T-helper 1 cell treated with Interleukin-12 subunit alpha and Interleukin-12 subunit beta and Interleukin-4 antibody, amounts not matched to agents 30 μg/mL and 1 μg/mL, for 36 hours (primary cell): Measurements from ENCODE around the gene RAB4B.

Experiments
- H3K27ac Mint-ChIP-seq: one replicate; pipeline ENCODE4 v1.8.0; 2021; ENCODE audit warnings: mild to moderate bottlenecking, mixed read lengths
- H3K27me3 Mint-ChIP-seq: one replicate; pipeline ENCODE4 v1.8.0; 2021; ENCODE audit warnings: low read depth, mixed read lengths
- H3K36me3 Mint-ChIP-seq: one replicate; pipeline ENCODE4 v1.8.0; 2021; ENCODE audit warnings: low read depth, mixed read lengths
- H3K4me1 Mint-ChIP-seq: one replicate; pipeline ENCODE4 v1.8.0; 2021; ENCODE audit warnings: low read depth, mixed read lengths
- H3K4me3 Mint-ChIP-seq: one replicate; pipeline ENCODE4 v1.8.0; 2021; ENCODE audit warnings: mild to moderate bottlenecking, moderate library complexity, mixed read lengths
- H3K9me3 Mint-ChIP-seq: one replicate; pipeline ENCODE4 v1.8.0; 2021; ENCODE audit warnings: mixed read lengths

Gene RAB4B

GRCh38 chr19:40801426-40802299 lies 23.6 kb downstream of the RAB4B start:
- Mint-ChIP-seq H3K36me3 (peaks cover 44% of the 10 kb centered on the region), H3K4me1 (peaks cover 70% of the 10 kb centered on the region), H3K27ac (peak overlapping the region; percentile 96), H3K4me3 (peak overlapping the region; percentile 96), H3K9me3 (no peaks in the 10 kb centered on the region), H3K27me3 (no peaks in the 10 kb centered on the region)

- Mint-ChIP-seq H3K9me3 (no peaks in the 10 kb centered on the region), H3K27ac (peak overlapping the region; percentile 96), H3K4me1 (peaks cover 72% of the 10 kb centered on the region), H3K4me3 (peak overlapping the region; percentile 83), H3K27me3 (no peaks in the 10 kb centered on the region), H3K36me3 (peaks cover 47% of the 10 kb centered on the region)
Observed at GRCh38 chr19:40802300-40803169, 24.5 kb downstream of the RAB4B start.

DNA sequence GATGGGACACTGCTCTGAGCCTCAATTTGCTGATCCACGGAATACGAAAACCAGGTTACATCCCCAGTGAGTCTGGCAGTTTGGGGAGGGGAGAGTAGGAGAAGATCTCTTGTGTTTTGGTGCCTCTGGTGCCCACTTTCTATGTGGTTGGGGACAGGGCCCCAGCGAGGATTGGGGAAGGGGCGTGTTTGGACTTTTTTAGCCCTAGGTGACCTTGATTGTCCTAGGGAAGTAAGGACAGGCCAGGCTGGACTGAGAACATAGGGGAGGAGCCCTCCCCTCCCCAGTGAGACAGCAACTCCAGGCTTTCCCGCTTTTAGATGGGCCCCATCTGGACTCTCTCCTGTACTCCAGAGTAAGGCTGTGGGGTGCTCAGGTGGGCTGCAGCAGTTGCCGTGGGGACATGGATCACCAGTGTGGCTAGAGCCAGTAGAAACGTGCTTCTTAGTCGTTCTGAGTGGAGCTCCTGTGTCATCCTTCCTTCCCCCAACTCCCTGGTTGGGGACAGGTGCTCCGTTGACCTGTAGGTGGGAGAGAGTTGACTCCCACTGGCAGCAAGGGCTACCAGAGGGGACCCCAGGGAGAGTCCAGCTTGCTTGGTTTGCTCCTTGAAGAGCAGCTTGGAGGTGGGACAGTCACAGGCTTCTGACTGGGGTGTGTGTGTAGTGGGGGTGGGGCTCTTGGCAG lies 25.3 kb downstream of the RAB4B start:
- Mint-ChIP-seq H3K9me3 (no peaks in the 10 kb centered on the region), H3K36me3 (peaks cover 51% of the 10 kb centered on the region), H3K4me1 (peaks cover 72% of the 10 kb centered on the region), H3K4me3 (peak overlapping the region; percentile 83), H3K27me3 (no peaks in the 10 kb centered on the region), H3K27ac (peak overlapping the region; percentile 96)

- H3K9me3 Mint-ChIP-seq: no peaks in the 10 kb centered on the region
- H3K36me3 Mint-ChIP-seq: peaks cover 48% of the 10 kb centered on the region
- peak overlapping the region; percentile 96 for H3K27ac Mint-ChIP-seq
- H3K27me3 Mint-ChIP-seq: no peaks in the 10 kb centered on the region
- peaks cover 68% of the 10 kb centered on the region for H3K4me1 Mint-ChIP-seq
- peak overlapping the region; percentile 83 for H3K4me3 Mint-ChIP-seq
Observed at GRCh38 chr19:40803857-40804782, 26.1 kb downstream of the RAB4B start.

- Mint-ChIP-seq H3K4me3 (peak overlapping the region; percentile 83), H3K4me1 (peaks cover 69% of the 10 kb centered on the region), H3K9me3 (no peaks in the 10 kb centered on the region), H3K36me3 (peaks cover 49% of the 10 kb centered on the region), H3K27me3 (no peaks in the 10 kb centered on the region), H3K27ac (peak overlapping the region; percentile 96)
Observed at GRCh38 chr19:40804783-40805242, 26.8 kb downstream of the RAB4B start.

GRCh38 chr19:40805258-40805868 lies 27.3 kb downstream of the RAB4B start:
- peaks cover 49% of the 10 kb centered on the region for H3K36me3 Mint-ChIP-seq
- H3K4me3 Mint-ChIP-seq: peak overlapping the region; percentile 83
- peak overlapping the region; percentile 96 for H3K27ac Mint-ChIP-seq
- no peaks in the 10 kb centered on the region for H3K27me3 Mint-ChIP-seq
- peaks cover 70% of the 10 kb centered on the region for H3K4me1 Mint-ChIP-seq
- H3K9me3 Mint-ChIP-seq: no peaks in the 10 kb centered on the region

DNA sequence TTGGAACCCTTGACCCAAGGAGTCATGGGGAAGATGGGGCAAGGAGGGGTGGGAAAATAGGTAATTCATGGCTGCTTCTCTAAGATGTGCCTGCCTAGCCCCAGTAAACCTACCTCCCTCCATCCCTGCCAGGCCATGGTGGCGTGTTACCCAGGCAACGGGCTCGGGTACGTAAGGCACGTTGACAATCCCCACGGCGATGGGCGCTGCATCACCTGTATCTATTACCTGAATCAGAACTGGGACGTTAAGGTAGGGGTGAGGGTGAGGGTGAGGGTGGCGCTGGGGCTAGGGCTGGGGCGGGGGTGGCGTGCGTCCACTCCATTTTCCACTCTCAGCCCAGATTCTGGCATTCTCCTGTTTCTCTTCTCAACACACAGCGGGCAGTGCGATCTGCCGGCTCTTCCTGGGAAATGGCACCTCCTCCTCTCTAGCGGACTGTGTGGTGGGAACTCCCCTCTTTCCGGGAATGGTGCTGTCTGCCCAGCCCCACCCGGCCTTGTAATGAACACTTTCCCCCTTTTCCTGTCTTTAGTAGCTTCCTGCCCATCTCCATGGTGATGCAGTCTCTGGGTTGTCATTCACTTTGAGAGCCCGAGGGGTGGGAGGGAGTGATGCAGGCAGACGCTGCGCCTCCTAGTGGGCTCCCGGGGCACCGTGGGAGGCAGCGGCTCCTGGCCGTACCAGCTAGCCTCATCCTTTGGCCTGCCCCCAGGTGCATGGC lies 28.5 kb downstream of the RAB4B start:
- H3K4me1 Mint-ChIP-seq: peaks cover 75% of the 10 kb centered on the region
- no peaks in the 10 kb centered on the region for H3K9me3 Mint-ChIP-seq
- peak overlapping the region; percentile 96 for H3K27ac Mint-ChIP-seq
- H3K4me3 Mint-ChIP-seq: peak overlapping the region; percentile 84
- peaks cover 49% of the 10 kb centered on the region for H3K36me3 Mint-ChIP-seq
- peaks cover 3% of the 10 kb centered on the region for H3K27me3 Mint-ChIP-seq

DNA sequence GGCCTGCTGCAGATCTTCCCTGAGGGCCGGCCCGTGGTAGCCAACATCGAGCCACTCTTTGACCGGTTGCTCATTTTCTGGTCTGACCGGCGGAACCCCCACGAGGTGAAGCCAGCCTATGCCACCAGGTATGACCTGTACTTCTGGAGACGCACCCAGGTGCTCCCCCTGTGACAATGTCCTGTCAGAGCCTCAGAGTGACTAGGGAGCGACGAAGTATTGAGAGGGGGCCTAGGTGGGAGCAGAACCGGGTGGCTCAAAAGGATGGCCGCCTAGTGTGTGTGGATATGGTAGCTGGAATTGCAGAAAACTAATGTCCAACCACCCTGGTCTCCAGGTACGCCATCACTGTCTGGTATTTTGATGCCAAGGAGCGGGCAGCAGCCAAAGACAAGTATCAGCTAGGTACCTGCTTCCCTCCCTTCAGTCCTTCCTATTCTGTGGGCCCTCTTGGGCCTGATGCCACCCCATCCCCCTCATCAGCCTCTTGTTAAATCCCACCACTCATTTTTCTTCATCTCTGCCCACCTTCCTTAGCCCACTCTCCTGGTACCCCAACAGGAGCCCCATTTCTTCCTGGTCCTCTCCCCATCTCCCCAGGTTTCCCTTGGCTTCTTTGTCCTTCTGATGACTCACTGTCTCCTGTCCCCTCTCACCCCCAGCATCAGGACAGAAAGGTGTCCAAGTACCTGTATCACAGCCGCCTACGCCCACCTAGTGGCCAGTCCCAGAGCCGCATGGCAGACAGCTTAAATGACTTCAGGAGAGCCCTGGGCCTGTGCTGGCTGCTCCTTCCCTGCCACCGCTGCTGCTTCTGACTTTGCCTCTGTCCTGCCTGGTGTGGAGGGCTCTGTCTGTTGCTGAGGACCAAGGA lies 29.3 kb downstream of the RAB4B start:
- Mint-ChIP-seq H3K9me3 (no peaks in the 10 kb centered on the region), H3K27ac (peak overlapping the region; percentile 96), H3K4me3 (peak overlapping the region; percentile 84), H3K4me1 (peaks cover 72% of the 10 kb centered on the region), H3K27me3 (peaks cover 8% of the 10 kb centered on the region), H3K36me3 (peaks cover 41% of the 10 kb centered on the region)

- H3K9me3 Mint-ChIP-seq: no peaks in the 10 kb centered on the region
Observed at GRCh38 chr19:40808021-40808325, 29.9 kb downstream of the RAB4B start.

DNA sequence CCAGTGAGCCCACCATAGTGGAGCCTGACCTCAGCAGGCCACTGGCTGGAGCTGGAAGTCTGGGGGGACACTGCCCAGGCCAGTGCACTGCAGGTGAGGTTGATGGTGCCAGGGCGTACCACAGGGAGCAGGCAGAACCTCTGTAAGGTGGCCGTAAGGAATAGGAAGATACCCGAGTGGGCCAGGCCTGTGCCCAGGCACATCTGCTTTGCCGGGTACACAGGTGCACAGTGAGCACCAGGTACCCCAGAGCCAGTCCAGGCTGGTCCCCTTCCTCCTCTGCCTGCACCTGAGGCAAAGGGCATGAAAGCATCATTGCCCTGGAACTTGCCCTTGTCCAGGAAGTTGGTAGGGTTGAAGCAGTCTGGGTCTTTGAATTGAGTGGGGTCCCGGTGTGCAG lies 30.4 kb downstream of the RAB4B start:
- H3K9me3 Mint-ChIP-seq: no peaks in the 10 kb centered on the region
- H3K27me3 Mint-ChIP-seq: peaks cover 16% of the 10 kb centered on the region
- H3K27ac Mint-ChIP-seq: no peak overlapping the region
- H3K4me3 Mint-ChIP-seq: peak overlapping the region; percentile 2
- peaks cover 63% of the 10 kb centered on the region for H3K4me1 Mint-ChIP-seq
- peaks cover 33% of the 10 kb centered on the region for H3K36me3 Mint-ChIP-seq

More at GRCh38 chr19:40808021-40808325, 29.9 kb downstream of the RAB4B start:
- Mint-ChIP-seq H3K27me3 (peaks cover 14% of the 10 kb centered on the region), H3K4me3 (no peak overlapping the region), H3K4me1 (peaks cover 68% of the 10 kb centered on the region), H3K36me3 (peaks cover 37% of the 10 kb centered on the region), H3K27ac (peak overlapping the region; percentile 72)

GRCh38 chr19:40809358-40810086 lies 31.5 kb downstream of the RAB4B start:
- Mint-ChIP-seq H3K36me3 (peaks cover 24% of the 10 kb centered on the region), H3K4me3 (peak overlapping the region; percentile 41), H3K27ac (peak overlapping the region; percentile 13), H3K27me3 (peaks cover 24% of the 10 kb centered on the region), H3K4me1 (peaks cover 52% of the 10 kb centered on the region), H3K9me3 (no peaks in the 10 kb centered on the region)
